Brain microvascular endothelial cell (primary cell): ENCODE results near the gene PGD.

ENCODE experiments used
- DNase-seq: peaks from one replicate; pipeline ENCODE4 v3.0.0-alpha.2; 2020
- H3K27ac ChIP-seq: fragments of 250-450 bp; sonication (Bioruptor Pico); 2 replicates; pipeline ENCODE4 v1.5.1; 2020; ENCODE audit warnings: mild to moderate bottlenecking, moderate library complexity
- H3K27me3 ChIP-seq: fragments of 250-450 bp; sonication (Bioruptor Pico); replicated peaks from 2 replicates; pipeline ENCODE4 v1.5.1; 2020; ENCODE audit warnings: mild to moderate bottlenecking
- H3K36me3 ChIP-seq: fragments of 250-450 bp; sonication (Bioruptor Pico); replicated peaks from 2 replicates; pipeline ENCODE4 v1.5.1; 2020; ENCODE audit warnings: mild to moderate bottlenecking
- H3K4me3 ChIP-seq: 2 replicates; pipeline ENCODE4 v1.5.1; 2011; ENCODE audit warnings: low read depth, mild to moderate bottlenecking, control low read depth, low read length, moderate library complexity
- CTCF ChIP-seq: IDR thresholded peaks from 2 replicates; pipeline ENCODE4 v1.5.1; 2011; ENCODE audit warnings: low read depth, mild to moderate bottlenecking, moderate library complexity, low read length, control low read depth, inconsistent platforms; ENCODE audit errors: missing control alignments
- in situ Hi-C: cut with HindIII; loops from 2 replicates; pipeline ENCODE4 v1.10.0; 2017; ENCODE audit warnings: low sequenced_read_pairs, low pct_ligation_motif_present

The PGD gene

GRCh38 chr1:10467078-10467477 is 68.2 kb downstream of the PGD start:
- Histone ChIP-seq H3K36me3 (peaks cover 46% of the 10 kb centered on the region), H3K27me3 (no peaks in the 10 kb centered on the region), H3K4me3 (no peak overlapping the region), H3K27ac (no peak overlapping the region)
- DNase-seq: no peak
- in situ Hi-C loops: no loop called here
- no peak for TF ChIP-seq CTCF

- no peak overlapping the region for H3K4me3 ChIP-seq
- no peak overlapping the region for H3K27ac ChIP-seq
- no peaks in the 10 kb centered on the region for H3K27me3 ChIP-seq
- peaks cover 23% of the 10 kb centered on the region for H3K36me3 ChIP-seq
- no peak for DNase-seq
- in situ Hi-C loops: no loop called here
- TF ChIP-seq CTCF: no peak
Measured at GRCh38 chr1:10470043-10470442, 71.2 kb downstream of the PGD start.
